Right hindlimb (tissue), 1 donor: ENCODE data around the gene TMEM106B.

Experiments used
- DNase-seq: peaks from one replicate; pipeline ENCODE4 v3.0.0-alpha.2; 2018

Gene TMEM106B

DNA sequence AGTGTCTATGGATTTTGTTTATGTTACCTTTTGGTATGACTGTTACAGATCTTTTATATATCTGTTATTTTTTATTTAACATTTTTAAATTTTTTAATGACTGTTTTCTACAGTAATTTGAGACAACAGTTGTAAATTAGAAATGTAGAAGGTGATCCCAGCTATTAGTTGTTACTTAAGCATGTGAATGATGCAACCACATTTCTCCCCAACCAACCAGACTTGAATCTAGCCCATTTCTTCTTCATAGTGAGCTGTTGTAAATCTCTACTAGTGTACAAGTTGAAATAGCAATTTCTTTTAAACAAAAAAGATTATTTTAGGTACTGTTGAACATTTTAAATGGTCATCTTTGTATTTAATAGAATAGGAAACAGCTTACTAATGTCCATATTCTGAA, 18.0 kb downstream of the TMEM106B start:
- DNase-seq = no peak

DNA sequence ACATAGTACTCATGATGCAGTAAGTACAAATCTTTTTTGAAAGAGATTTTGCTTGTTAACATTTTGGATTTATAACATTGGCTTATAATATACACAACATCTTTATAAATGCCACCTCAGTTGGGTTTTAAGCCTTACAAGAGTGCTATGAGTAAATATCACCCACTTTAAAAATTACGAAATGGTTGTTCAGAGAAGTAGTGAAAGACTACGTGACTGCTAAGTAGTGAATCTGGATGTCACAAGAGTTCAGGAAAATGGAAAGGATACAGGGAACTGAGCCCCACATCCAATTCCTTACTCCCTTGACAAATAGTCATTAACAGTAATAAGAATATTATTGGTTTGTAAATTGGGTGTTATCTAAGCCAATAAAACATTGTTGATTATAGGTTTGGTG, 20.0 kb downstream of the TMEM106B start:
- no peak for DNase-seq

DNA sequence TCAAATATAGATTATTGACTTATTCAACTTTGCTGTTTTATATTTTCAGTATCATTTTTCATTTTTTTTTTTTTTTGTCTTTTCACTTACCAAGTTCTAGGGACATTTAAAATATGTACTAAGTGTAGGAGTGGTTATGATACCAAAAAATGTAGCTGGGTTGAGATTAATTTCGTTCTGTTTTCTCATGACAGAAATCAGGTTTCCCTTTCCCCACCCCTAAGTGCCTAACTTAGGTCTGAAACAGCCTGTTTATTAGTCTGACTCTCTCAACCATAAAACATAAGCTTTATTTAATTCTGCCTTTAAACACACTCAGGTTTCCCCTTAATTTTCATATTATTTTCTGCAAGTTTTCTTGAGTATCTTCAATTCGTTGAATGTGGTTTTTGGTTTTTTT, 22.1 kb downstream of the TMEM106B start:
- DNase-seq = no peak

DNA sequence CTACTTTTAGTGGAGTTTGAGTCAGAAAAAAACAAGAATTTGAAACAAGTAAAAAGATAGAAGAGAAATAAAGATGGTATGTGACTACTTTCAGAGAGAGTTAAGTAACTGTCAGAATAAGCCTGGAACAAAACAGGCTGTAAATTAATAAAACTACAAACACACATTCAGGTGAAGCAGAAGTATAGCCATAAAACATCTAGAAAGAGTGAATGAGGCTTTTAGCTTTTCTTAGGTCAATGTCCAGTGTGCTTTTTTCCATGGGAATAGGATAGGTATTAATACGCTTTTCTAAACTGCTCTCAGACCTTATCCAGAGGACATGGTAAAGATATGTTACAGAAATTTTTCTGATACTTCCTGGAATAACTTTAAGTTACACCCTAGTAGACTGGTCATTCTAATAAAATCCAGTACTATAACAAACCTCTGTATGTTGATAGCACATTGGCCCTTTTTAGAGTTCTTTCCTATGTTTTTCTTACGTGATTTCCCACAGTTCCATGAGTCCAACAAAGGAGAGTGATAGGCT, 23.3 kb downstream of the TMEM106B start:
- no peak for DNase-seq

DNA sequence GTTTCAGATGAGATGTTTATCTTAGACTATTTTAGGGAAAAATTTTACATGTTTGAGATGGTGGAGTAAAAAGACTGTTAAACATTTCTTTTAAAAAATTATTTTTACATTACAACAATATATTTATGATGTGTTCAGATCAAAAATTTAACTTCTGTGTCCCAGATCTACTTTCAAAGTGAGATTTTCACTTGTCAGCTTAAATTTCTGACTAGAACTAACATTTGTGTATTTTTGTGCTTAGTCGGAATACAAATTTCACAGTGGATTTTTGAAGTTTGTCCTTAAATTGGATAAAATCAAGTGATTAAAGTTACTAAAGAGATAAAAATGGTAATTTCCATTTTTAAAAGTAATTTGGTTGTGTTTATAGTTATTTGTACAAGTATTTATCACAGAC, 24.9 kb downstream of the TMEM106B start:
- no peak for DNase-seq

DNA sequence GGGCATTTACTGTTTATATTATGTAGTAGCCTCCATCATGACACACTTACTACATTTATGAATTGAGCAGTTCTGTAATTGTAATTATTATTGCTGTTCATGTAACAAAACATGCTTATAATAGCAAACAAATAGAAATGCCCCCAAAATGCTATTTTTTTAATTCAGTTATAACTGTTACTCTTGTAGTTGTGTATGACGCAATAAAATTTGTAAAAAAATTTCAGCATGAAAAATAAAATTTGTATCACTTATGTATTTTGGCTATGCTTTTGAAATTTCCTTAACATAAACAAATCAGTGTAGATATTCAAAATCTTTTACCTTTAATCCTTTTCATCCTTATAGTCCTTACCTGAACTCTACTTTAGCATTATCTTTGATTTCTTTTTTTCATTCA, 25.9 kb downstream of the TMEM106B start:
- DNase-seq = no peak

DNA sequence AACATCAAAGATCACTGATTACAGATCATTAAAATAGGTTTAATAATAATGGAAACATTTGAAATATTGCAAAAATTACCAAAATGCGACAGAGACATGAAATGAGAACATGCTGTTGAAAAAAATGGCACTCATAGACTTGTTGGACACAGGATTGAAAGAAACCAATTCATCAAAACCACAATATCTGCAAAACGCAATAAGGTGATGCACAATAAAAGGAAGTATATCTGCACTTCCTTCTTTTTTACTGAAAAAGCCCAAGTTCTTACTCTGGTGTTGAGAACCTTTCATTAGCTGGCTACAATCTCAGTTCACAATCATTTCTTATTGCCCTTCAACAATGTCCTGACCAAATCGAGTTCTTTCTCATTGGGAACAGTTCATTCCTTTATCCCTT, 28.7 kb downstream of the TMEM106B start:
- no peak for DNase-seq

DNA sequence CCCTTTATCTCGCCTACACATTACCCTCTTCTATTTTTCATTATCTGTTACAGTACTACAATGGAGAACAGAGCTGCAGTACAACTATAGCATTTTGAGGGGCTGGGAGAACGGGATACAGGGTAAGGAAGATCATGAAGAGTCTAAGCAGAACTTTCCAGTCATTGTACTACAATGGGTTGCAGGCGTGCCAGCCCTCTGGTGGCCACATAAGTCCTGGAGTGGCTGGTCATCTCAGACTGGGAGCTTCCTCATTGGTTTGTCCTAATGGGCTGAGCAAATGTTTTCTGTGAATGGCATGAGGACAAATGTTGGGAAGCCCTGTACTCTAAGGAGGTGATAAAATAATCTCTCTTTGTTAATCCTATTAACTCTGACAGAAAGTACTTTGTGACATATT, 33.0 kb downstream of the TMEM106B start:
- DNase-seq = peak; percentile 16

DNA sequence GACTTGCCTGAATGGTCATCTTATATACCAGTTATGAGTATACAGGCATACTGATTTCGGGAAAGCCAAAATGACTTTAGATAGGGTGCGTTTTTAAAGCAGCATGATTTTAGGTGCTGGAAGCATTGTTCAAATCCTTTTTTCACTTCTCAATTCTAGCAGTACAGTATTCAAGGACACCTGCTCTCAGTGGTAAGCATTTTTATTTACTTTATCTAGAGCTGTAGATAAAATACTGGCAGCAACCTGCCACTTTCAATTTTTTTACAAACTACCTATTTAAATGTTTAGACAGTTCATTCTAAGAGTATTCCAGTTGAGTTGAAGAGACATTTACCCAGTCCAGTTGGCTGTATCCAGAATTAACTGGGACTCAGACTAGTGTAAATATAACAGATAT, 33.6 kb downstream of the TMEM106B start:
- no peak for DNase-seq

DNA sequence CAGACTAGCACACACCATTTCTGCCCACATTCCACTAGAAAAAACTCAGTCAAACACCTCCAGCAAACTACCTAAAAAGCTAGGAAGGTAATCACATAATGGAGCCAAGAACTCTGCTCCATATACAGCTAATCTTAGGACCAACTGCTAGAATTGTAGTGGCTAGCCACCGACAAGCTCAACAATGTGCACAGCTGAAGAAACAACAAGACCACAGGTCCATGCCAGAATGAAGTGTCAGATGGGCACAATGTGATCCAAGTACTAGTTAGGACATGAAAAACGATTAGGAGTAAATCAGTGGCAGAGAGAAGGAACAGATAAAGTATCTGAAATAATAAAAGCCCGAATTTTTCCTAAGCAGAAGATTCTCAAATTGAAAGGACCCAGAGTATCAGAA, 38.6 kb downstream of the TMEM106B start:
- no peak for DNase-seq

DNA sequence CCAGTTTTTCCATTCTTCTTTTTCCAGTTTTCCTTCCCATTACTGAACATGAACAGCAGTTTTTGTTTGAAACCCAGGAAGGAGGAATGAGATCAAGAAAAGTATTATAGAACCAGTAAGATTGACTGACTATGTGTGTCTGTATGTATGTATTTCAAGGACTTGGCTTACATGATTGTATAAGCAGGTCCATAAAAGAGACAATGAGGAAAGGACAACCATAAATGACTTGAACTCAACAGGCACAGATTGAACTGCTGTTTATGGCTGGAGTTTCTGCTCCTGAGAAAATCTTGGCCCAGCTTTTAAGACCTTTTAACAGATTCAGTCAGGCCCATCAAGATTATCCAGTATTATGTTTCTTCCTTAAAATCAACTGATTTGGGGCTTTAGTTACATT, 39.1 kb downstream of the TMEM106B start:
- no peak for DNase-seq

DNA sequence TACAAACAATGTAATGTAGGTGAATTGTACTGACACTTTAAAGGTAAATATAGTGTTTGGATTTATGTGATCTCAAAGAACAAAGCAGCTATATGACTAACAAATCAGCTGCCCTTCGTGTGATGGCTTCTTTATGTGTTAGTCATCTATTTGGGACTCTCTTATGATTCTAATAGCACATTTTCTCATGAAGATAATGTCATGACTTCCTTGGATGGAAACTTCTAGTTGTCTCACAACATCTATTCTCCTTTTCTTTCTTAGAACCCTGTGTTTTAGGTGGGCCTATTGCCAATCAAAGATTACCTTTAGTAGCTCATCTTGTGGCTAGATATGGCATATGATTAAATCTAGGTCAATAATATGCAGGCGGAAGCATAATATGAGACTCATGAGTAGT, 45.0 kb downstream of the TMEM106B start:
- no peak for DNase-seq

DNA sequence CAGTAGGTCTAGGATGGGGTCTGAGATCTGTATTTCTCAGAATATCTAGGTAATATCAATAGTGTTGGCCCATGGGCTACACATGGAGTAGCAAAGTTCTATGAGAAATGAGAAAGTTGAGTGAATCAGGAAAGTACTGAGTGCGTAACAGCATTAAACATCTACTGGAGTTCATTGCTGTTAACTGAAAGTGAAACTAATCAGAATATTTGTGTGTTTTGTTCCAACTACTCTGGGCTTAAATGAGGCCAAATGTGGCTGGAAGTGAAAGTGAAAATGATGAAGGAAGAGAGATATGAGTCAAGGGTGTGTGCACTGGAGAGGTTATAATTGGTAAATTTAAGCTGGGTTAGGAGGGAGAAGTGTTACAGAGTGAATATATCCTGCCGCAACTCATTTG, 46.5 kb downstream of the TMEM106B start:
- no peak for DNase-seq

DNA sequence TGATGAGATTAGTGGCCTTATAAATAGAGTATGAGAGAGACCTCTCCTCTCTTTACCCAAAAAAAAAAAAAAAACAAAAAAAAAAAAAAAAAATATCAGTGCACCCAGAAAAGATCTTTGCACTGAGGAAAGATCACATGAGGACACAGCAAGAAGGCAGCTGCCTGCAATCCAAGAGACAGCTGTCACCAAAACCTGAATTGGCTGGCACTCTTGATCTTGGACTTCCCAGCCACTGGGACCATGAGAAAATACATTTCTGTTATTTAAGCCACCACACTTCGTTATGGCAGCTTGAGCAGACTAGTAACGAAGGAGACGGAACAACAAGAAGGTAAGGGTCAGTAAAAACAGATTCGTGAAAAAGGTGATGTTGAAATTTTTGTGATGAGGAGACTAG, 47.0 kb downstream of the TMEM106B start:
- no peak for DNase-seq

DNA sequence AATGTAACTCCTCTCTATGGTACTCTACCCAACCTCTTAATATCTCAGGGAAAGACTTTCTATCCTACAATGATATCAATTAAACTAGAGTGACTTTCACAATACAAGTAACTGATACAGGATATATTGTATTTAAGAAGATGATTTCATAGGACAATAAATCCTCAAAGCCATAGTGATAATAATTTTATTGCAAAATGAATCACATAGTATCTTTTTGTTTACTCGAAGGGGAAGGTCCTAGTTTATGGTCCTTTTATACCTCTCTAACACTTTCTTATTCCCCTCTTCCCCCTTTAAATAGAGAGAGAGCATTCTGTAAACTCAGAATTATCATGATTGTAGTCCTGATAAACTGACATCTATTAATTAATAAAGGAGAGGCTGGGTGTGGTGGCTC, 56.4 kb downstream of the TMEM106B start:
- DNase-seq = no peak

DNA sequence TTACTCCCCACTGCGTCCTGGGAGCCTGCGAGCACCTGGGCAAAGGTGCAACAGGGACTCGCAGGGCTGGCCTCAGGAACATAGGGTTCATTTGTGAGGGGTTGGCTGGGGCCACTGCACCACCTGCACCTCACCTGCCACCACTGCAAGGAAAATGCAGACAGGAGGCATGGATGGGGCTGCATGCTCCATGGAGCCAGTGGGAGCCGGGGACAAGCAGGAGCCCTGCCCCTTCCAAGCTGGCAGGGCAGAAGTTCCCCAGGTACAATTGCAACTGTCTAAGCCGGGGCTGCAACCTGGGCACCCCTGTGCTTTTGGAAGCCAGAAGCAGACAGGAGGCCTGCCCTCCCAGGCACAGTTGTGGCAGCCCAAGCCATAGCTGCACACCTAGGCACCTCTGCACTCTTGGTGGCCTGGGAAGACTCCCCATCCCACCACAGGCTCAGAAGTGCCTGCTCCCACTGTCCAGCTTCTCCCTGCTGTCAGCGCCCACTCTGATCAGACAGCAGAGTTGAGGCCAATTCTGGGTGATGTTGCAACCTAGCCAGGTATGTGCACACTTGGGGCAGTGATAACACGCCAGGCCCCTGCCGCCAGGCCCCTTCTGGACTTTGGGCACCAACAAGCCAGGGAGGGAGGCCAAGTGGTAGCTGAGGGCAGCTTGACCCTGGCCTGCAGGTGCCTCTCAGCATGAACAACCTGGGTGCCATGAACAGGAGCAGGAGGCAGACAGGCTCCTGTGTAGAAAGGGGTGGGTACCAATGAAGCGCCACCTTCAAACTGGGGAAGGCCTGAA, 58.2 kb downstream of the TMEM106B start:
- DNase-seq = no peak

DNA sequence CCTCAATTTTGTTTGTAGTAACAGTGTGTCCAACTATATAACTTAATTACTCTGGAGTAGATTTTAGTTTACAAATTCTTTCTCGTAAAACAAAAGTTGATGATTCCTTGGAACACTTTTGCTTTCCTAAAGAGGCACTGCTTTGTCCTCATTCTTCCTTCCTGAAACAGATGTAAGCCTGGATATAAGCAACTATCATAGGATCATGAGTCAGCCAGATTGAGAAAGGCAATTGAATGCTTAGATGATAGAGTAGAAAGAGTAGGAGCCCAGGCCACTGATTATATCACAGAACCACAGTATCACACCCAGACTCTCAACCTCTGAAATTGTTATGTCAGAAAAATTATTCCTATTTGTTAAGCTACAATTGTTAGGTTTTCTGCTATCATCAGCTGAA, 69.9 kb downstream of the TMEM106B start:
- no peak for DNase-seq

DNA sequence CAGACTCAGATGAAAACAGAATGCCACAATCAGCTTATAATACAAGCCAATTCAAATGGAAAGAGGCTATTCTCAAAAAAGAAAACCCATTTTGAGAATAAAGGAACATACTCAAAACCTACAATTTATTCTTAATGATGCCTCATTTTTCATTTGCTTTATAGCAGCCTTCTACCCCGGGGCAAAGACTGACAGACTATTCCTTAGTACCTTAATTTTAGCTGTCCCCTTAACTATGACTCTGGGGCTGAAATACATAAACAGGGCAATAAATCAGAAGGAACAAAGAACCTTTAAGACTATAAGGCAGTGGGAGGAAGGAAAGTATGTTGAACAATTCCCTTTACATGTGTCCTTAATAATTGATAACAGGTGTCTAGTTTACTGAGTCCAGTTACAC, 76.8 kb downstream of the TMEM106B start:
- DNase-seq = no peak

DNA sequence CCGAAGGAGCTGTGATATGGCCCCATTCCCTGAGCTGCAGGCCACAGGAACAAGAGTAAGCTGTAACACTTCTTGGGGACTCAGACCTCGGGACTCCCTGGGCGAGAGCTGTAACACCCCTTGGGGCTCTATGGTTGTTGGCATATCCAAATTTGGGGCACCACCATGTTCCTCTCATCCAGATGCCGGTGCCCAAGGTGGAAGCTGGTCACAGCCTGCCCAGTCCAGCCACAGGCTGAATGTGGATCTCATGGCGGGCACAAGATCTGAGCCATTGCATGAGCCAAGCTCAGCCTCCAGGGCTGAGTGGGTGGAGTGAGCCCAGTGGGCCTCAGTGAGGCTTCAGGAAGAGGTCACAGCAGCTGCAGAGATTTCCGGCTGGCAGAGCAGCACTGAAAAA, 78.9 kb downstream of the TMEM106B start:
- no peak for DNase-seq

DNA sequence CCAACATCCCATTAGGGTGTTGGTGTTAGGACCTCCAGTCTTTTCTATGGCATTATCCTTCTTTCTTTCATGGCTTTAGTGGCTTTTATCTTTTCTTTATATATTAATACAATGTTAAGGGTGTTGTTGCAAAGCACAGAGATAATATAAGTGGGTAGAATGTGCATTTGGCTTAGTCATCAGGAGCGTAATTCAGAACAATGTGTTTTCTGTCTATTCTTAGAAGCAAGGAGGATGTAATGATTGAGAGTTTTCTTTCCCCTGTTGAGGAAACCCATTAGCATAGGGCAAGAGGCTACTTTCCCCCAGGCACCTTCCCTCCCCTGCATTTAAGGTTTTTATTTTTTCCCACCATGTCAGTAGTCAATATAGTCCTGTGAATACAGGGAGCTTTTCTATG, 79.7 kb downstream of the TMEM106B start:
- DNase-seq = no peak

DNA sequence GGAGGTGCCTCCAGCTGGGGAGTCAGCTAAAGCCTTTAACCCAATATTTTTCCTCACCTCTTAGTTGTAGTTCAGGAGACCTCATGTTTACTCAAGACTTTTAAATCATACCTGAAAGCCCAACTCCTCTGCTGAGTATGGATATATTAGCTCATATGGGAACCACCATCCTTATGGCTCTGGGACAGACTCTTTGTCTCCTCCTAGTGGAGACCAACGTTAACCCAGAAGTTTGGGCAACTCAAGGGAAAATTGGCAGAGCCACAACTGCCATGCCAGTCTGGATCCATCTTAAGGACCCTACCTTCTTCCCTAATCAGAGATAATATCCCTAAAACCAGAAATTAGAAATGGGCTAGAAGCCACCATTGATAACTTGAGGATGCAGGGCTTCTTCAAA, 80.8 kb downstream of the TMEM106B start:
- no peak for DNase-seq
